K562 (cell line): ENCODE results near the gene BPHL. TPM values are rescaled to one million over a fixed set of nuclear protein-coding genes. Genes with fewer than 3 reads are reported as not detected.

Experiments
- BRD9 ChIP-seq: fragments of 450-650 bp; IDR thresholded peaks from 2 replicates; pipeline ENCODE4 v1.6.1; 2018; ENCODE audit warnings: low read depth; ENCODE audit not compliant: partially characterized antibody
- CBFB ChIP-seq: sonication (generic); formaldehyde crosslinking; IDR thresholded peaks from 2 replicates; pipeline ENCODE4 v1.4.0; 2020; ENCODE audit warnings: mild to moderate bottlenecking, missing genetic modification reagents
- ETS2 ChIP-seq: IDR thresholded peaks from 2 replicates; pipeline ENCODE4 v1.6.1; 2016; ENCODE audit warnings: borderline replicate concordance, missing genetic modification characterization, mild to moderate bottlenecking, moderate library complexity, missing compliant biosample characterization; ENCODE audit not compliant: poor library complexity, severe bottlenecking
- ETV6 ChIP-seq, 3 experiments: fragments of 150-350 bp in 1 of 3; sonication (generic) in 1 of 3; formaldehyde crosslinking in 1 of 3; IDR thresholded peaks; 2 replicates each; pipeline versions ENCODE4 v1.6.1 to v1.8.0; 2014 to 2022; ENCODE audit warnings: borderline replicate concordance in 2 of 3, low read depth in 2 of 3, antibody characterized with exemption in 1 of 3, low read length in 1 of 3, mild to moderate bottlenecking in 1 of 3, missing genetic modification reagents in 1 of 3
- HMG20B ChIP-seq: fragments of 250-450 bp; sonication (Bioruptor Pico); IDR thresholded peaks from 2 replicates; pipeline ENCODE4 v1.5.0; 2021; ENCODE audit warnings: mild to moderate bottlenecking
- MAFK ChIP-seq: IDR thresholded peaks from 2 replicates; pipeline ENCODE4 v1.6.1; 2011; ENCODE audit warnings: low read length, improper control_type of control experiment
- MECOM ChIP-seq: fragments of 250-450 bp; sonication (Bioruptor Pico); IDR thresholded peaks from 2 replicates; pipeline ENCODE4 v1.8.0; 2022; ENCODE audit warnings: inconsistent platforms
- MXI1 ChIP-seq: IDR thresholded peaks from 2 replicates; pipeline ENCODE4 v1.6.1; 2011; ENCODE audit warnings: low read depth, mild to moderate bottlenecking, improper control_type of control experiment, low read length
- RCOR1 ChIP-seq, 2 experiments: IDR thresholded peaks; 2 replicates each; pipeline ENCODE4 v1.6.1; 2012; ENCODE audit warnings: low read depth in 2 of 2, low read length in 2 of 2, borderline replicate concordance in 1 of 2, improper control_type of control experiment in 1 of 2
- ZBTB7A ChIP-seq: IDR thresholded peaks from 2 replicates; pipeline ENCODE4 v1.6.1; 2011; ENCODE audit warnings: low read depth, mild to moderate bottlenecking, low read length, moderate library complexity, borderline replicate concordance; ENCODE audit not compliant: control insufficient read depth
- ZNF436 ChIP-seq: fragments of 250-450, 450-650 bp; sonication (Bioruptor Pico); formaldehyde crosslinking; IDR thresholded peaks from 2 replicates; pipeline ENCODE4 v1.7.0; 2020; ENCODE audit warnings: mild to moderate bottlenecking
- polyA plus RNA-seq, 8 experiments: library from polyadenylated mRNA; depleted of rRNA in 4 of 8; stranded (reverse) in 5 of 8; unstranded in 3 of 8; fragments of >200 nt; fragmentation: Nextera tagmentation in 2 of 8; fragmentation: Illumina TruSeq in 1 of 8; extraction: Ambion mirVana in 2 of 8; extraction: Trizol in 1 of 8; gene quantifications; 2 replicates each; pipeline versions ENCODE4 v1.2.1 to v1.2.3, GENCODE V29; 2011 to 2014; ENCODE audit warnings: inconsistent platforms in 1 of 8, missing spikeins in 1 of 8
- total RNA-seq, 7 experiments: library from RNA; depleted of rRNA in 6 of 7; stranded (reverse); fragments of >200 nt in 6 of 7; fragmentation: Illumina TruSeq in 2 of 7; extraction: Trizol in 2 of 7; gene quantifications; 2 replicates each; pipeline versions ENCODE4 v1.2.1 to v1.2.3, GENCODE V29; 2011 to 2021; ENCODE audit warnings: low replicate concordance in 1 of 7
- TF ChIP-seq, protein P1 (sequence below): fragments of 450-650 bp; IDR thresholded peaks from 2 replicates; pipeline ENCODE4 v1.6.1; 2016; ENCODE audit warnings: mild to moderate bottlenecking, moderate library complexity
- TF ChIP-seq, protein P2 (sequence below): fragments of 250-450 bp; sonication (Bioruptor Pico); IDR thresholded peaks from 2 replicates; pipeline ENCODE4 v1.5.1; 2021; ENCODE audit warnings: mild to moderate bottlenecking
- TF ChIP-seq, protein P3 (sequence below): sonication (generic); formaldehyde crosslinking; IDR thresholded peaks from 2 replicates; pipeline ENCODE4 v1.5.0; 2020; ENCODE audit warnings: missing genetic modification reagents

BPHL gene
- total and polyA plus RNA-seq, 9 of the 15 experiments (the other 6 are each of a cell fraction or from before 2014, with no cell fraction given) = 3.5 to 17.4 (median 8.2) TPM

- TF ChIP-seq, protein P1, sequence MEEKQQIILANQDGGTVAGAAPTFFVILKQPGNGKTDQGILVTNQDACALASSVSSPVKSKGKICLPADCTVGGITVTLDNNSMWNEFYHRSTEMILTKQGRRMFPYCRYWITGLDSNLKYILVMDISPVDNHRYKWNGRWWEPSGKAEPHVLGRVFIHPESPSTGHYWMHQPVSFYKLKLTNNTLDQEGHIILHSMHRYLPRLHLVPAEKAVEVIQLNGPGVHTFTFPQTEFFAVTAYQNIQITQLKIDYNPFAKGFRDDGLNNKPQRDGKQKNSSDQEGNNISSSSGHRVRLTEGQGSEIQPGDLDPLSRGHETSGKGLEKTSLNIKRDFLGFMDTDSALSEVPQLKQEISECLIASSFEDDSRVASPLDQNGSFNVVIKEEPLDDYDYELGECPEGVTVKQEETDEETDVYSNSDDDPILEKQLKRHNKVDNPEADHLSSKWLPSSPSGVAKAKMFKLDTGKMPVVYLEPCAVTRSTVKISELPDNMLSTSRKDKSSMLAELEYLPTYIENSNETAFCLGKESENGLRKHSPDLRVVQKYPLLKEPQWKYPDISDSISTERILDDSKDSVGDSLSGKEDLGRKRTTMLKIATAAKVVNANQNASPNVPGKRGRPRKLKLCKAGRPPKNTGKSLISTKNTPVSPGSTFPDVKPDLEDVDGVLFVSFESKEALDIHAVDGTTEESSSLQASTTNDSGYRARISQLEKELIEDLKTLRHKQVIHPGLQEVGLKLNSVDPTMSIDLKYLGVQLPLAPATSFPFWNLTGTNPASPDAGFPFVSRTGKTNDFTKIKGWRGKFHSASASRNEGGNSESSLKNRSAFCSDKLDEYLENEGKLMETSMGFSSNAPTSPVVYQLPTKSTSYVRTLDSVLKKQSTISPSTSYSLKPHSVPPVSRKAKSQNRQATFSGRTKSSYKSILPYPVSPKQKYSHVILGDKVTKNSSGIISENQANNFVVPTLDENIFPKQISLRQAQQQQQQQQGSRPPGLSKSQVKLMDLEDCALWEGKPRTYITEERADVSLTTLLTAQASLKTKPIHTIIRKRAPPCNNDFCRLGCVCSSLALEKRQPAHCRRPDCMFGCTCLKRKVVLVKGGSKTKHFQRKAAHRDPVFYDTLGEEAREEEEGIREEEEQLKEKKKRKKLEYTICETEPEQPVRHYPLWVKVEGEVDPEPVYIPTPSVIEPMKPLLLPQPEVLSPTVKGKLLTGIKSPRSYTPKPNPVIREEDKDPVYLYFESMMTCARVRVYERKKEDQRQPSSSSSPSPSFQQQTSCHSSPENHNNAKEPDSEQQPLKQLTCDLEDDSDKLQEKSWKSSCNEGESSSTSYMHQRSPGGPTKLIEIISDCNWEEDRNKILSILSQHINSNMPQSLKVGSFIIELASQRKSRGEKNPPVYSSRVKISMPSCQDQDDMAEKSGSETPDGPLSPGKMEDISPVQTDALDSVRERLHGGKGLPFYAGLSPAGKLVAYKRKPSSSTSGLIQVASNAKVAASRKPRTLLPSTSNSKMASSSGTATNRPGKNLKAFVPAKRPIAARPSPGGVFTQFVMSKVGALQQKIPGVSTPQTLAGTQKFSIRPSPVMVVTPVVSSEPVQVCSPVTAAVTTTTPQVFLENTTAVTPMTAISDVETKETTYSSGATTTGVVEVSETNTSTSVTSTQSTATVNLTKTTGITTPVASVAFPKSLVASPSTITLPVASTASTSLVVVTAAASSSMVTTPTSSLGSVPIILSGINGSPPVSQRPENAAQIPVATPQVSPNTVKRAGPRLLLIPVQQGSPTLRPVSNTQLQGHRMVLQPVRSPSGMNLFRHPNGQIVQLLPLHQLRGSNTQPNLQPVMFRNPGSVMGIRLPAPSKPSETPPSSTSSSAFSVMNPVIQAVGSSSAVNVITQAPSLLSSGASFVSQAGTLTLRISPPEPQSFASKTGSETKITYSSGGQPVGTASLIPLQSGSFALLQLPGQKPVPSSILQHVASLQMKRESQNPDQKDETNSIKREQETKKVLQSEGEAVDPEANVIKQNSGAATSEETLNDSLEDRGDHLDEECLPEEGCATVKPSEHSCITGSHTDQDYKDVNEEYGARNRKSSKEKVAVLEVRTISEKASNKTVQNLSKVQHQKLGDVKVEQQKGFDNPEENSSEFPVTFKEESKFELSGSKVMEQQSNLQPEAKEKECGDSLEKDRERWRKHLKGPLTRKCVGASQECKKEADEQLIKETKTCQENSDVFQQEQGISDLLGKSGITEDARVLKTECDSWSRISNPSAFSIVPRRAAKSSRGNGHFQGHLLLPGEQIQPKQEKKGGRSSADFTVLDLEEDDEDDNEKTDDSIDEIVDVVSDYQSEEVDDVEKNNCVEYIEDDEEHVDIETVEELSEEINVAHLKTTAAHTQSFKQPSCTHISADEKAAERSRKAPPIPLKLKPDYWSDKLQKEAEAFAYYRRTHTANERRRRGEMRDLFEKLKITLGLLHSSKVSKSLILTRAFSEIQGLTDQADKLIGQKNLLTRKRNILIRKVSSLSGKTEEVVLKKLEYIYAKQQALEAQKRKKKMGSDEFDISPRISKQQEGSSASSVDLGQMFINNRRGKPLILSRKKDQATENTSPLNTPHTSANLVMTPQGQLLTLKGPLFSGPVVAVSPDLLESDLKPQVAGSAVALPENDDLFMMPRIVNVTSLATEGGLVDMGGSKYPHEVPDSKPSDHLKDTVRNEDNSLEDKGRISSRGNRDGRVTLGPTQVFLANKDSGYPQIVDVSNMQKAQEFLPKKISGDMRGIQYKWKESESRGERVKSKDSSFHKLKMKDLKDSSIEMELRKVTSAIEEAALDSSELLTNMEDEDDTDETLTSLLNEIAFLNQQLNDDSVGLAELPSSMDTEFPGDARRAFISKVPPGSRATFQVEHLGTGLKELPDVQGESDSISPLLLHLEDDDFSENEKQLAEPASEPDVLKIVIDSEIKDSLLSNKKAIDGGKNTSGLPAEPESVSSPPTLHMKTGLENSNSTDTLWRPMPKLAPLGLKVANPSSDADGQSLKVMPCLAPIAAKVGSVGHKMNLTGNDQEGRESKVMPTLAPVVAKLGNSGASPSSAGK = no peak; the same call in 1 of the 2 replicates
- TF ChIP-seq ZBTB7A (no peak), ETS2 (no peak), MECOM (CRISPR knock-in tag) (no peak), BRD9 (peak; percentile 14), RCOR1 (IDR thresholded peaks at IDR 0.05; ENCODE audit: borderline replicate concordance in 1 of 2, low read depth in 2 of 2, low read length in 2 of 2) (peak in 1 of 2 experiments; percentile 10; a peak in 1 of 4 replicates), ZNF436 (no peak), CBFB (CRISPR knock-in tag) (no peak), MAFK (no peak), MXI1 (0 out of 2 replicates have a peak, but pooled peaks have one; percentile 24), ETV6 (IDR thresholded peaks at IDR 0.05; ENCODE audit: borderline replicate concordance in 1 of 2, low read depth in 2 of 2, low read length in 1 of 2) (no peak), ETV6 (CRISPR knock-in tag; IDR thresholded peaks at IDR 0.05; ENCODE audit: borderline replicate concordance) (0 out of 2 replicates have a peak, but pooled peaks have one; percentile 19), HMG20B (CRISPR knock-in tag) (no peak)
- TF ChIP-seq, protein P2, sequence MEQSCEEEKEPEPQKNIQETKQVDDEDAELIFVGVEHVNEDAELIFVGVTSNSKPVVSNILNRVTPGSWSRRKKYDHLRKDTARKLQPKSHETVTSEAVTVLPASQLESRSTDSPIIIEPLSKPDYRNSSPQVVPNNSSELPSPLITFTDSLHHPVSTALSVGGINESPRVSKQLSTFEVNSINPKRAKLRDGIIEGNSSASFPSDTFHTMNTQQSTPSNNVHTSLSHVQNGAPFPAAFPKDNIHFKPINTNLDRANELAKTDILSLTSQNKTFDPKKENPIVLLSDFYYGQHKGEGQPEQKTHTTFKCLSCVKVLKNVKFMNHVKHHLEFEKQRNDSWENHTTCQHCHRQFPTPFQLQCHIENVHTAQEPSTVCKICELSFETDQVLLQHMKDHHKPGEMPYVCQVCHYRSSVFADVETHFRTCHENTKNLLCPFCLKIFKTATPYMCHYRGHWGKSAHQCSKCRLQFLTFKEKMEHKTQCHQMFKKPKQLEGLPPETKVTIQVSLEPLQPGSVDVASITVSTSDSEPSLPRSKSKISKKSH (CRISPR knock-in tag) = no peak
- TF ChIP-seq, protein P3, sequence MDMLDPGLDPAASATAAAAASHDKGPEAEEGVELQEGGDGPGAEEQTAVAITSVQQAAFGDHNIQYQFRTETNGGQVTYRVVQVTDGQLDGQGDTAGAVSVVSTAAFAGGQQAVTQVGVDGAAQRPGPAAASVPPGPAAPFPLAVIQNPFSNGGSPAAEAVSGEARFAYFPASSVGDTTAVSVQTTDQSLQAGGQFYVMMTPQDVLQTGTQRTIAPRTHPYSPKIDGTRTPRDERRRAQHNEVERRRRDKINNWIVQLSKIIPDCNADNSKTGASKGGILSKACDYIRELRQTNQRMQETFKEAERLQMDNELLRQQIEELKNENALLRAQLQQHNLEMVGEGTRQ (CRISPR knock-in tag) = no peak
Measured at GRCh38 chr6:3117912-3118352, 579 bp upstream of the BPHL start (continued).
